HG03558 (cell line): ENCODE measurements around the gene FHIT.

Experiments
- ATAC-seq: cut with Tn5 transposase; IDR thresholded peaks from one replicate; pipeline ENCODE4 v1.9.1; 2021; ENCODE audit warnings: moderate number of reproducible peaks; ENCODE audit not compliant: unreplicated experiment; ENCODE audit errors: extremely low read depth

The FHIT gene

GRCh38 chr3:59865351-59865750, 1385.9 kb downstream of the FHIT start:
- no peak for ATAC-seq

- ATAC-seq, result no peak
These were observed 1388.6 kb downstream of the FHIT start for GRCh38 chr3:59862686-59863085.

GRCh38 chr3:59857589-59858346, 1393.5 kb downstream of the FHIT start:
- ATAC-seq, result peak; percentile 68

- no peak for ATAC-seq
These were observed 1394.3 kb downstream of the FHIT start for GRCh38 chr3:59856934-59857460.

GRCh38 chr3:59854061-59854709, 1397.1 kb downstream of the FHIT start:
- no peak for ATAC-seq

GRCh38 chr3:59850417-59850816, 1400.8 kb downstream of the FHIT start:
- ATAC-seq, result no peak

GRCh38 chr3:59845386-59845785, 1405.9 kb downstream of the FHIT start:
- ATAC-seq, result no peak

GRCh38 chr3:59843821-59844220, 1407.4 kb downstream of the FHIT start:
- no peak for ATAC-seq

GRCh38 chr3:59839810-59840515, 1411.3 kb downstream of the FHIT start:
- ATAC-seq, result peak; percentile 80

GRCh38 chr3:59839283-59839682, 1412.0 kb downstream of the FHIT start:
- no peak for ATAC-seq

GRCh38 chr3:59836531-59836930, 1414.7 kb downstream of the FHIT start:
- ATAC-seq, result no peak

- no peak for ATAC-seq
These were observed 1418.5 kb downstream of the FHIT start for GRCh38 chr3:59832702-59833101.

- no peak for ATAC-seq
These were observed 1419.0 kb downstream of the FHIT start for GRCh38 chr3:59832241-59832640.

GRCh38 chr3:59831394-59831793, 1419.9 kb downstream of the FHIT start:
- no peak for ATAC-seq

GRCh38 chr3:59829527-59829926, 1421.7 kb downstream of the FHIT start:
- no peak for ATAC-seq

GRCh38 chr3:59824876-59825275, 1426.4 kb downstream of the FHIT start:
- no peak for ATAC-seq

- ATAC-seq, result no peak
These were observed 1430.0 kb downstream of the FHIT start for GRCh38 chr3:59821274-59821673.

GRCh38 chr3:59820352-59820934, 1430.8 kb downstream of the FHIT start:
- no peak for ATAC-seq

GRCh38 chr3:59818919-59819300, 1432.3 kb downstream of the FHIT start:
- no peak for ATAC-seq

GRCh38 chr3:59818033-59818918, 1433.0 kb downstream of the FHIT start:
- ATAC-seq, result no peak
